HepG2 (cell line): Measurements from ENCODE around the gene GSTK1. TPM values are rescaled to one million over a fixed set of nuclear protein-coding genes. Genes with fewer than 3 reads are reported as not detected.
A peak's percentile ranks its signal among the peaks of the same experiment; 100 is the strongest.

ENCODE experiments used
- CC2D1A ChIP-seq: sonication (generic); formaldehyde crosslinking; IDR thresholded peaks from 2 replicates; pipeline ENCODE4 v1.8.1; 2023; ENCODE audit warnings: mild to moderate bottlenecking, missing genetic modification reagents
- MEF2D ChIP-seq: sonication (generic); formaldehyde crosslinking; IDR thresholded peaks from 2 replicates; pipeline ENCODE4 v1.5.1; 2020; ENCODE audit warnings: mild to moderate bottlenecking, missing genetic modification reagents
- RARA ChIP-seq: IDR thresholded peaks from 2 replicates; pipeline ENCODE4 v1.6.1; 2016; ENCODE audit warnings: missing genetic modification reagents, missing compliant biosample characterization
- RBM39 ChIP-seq: fragments of 200-400 bp; formaldehyde crosslinking; IDR thresholded peaks from one replicate; pipeline ENCODE4 v1.6.1; 2018; ENCODE audit warnings: antibody characterized with exemption, mild to moderate bottlenecking, low read depth, low read length; ENCODE audit not compliant: poor library complexity, severe bottlenecking
- SOX6 ChIP-seq, 2 experiments: fragments of 450-650 bp in 1 of 2; sonication (generic) in 1 of 2; formaldehyde crosslinking in 1 of 2; IDR thresholded peaks; 2 replicates each; pipeline versions ENCODE4 v1.4.0 to v1.6.1; 2017 to 2020; ENCODE audit warnings: antibody characterized with exemption in 1 of 2, mild to moderate bottlenecking in 1 of 2, missing genetic modification reagents in 1 of 2
- SP4 ChIP-seq: sonication (generic); formaldehyde crosslinking; IDR thresholded peaks from 2 replicates; pipeline ENCODE4 v1.8.1; 2023; ENCODE audit warnings: mild to moderate bottlenecking, missing genetic modification reagents
- ZFY ChIP-seq: sonication (generic); formaldehyde crosslinking; IDR thresholded peaks from 2 replicates; pipeline ENCODE4 v1.4.0; 2020; ENCODE audit warnings: missing genetic modification reagents
- ZKSCAN8 ChIP-seq: IDR thresholded peaks from 2 replicates; pipeline ENCODE4 v1.6.1; 2016; ENCODE audit warnings: borderline replicate concordance, missing genetic modification reagents, missing compliant biosample characterization
- ZNF232 ChIP-seq: sonication (generic); formaldehyde crosslinking; IDR thresholded peaks from 2 replicates; pipeline ENCODE4 v1.4.0; 2020; ENCODE audit warnings: missing genetic modification reagents, borderline replicate concordance
- ZNF543 ChIP-seq: sonication (generic); formaldehyde crosslinking; IDR thresholded peaks from 2 replicates; pipeline ENCODE4 v1.4.0; 2020; ENCODE audit warnings: mild to moderate bottlenecking, missing genetic modification reagents
- ZNF629 ChIP-seq: sonication (generic); formaldehyde crosslinking; conservative IDR thresholded peaks from 2 replicates; pipeline ENCODE4 v1.5.0; 2020; ENCODE audit warnings: missing genetic modification reagents
- polyA plus RNA-seq, 8 experiments: library from polyadenylated mRNA; depleted of rRNA in 3 of 8; stranded (reverse) in 7 of 8; unstranded in 1 of 8; fragments of >200 nt; fragmentation: Illumina TruSeq in 4 of 8; extraction: Trizol in 4 of 8; gene quantifications; 2 replicates each; pipeline versions ENCODE4 v1.2.1 to v1.2.3, GENCODE V29; 2011 to 2016; ENCODE audit warnings: low read depth in 4 of 8, missing spikeins in 1 of 8, mixed read lengths in 1 of 8; ENCODE audit not compliant: insufficient read depth in 1 of 8
- total RNA-seq, 5 experiments: library from RNA; depleted of rRNA; stranded (reverse); fragments of >200 nt; fragmentation: Illumina TruSeq; extraction: Trizol; gene quantifications; 2 replicates each; pipeline ENCODE4 v1.2.3, GENCODE V29; 2016; ENCODE audit warnings: low read depth in 1 of 5
- TF ChIP-seq, protein P1 (sequence below): sonication (generic); formaldehyde crosslinking; IDR thresholded peaks from 2 replicates; pipeline ENCODE4 v1.9.0; 2022; ENCODE audit warnings: low read depth, missing genetic modification reagents
- TF ChIP-seq, protein P2 (sequence below): sonication (generic); formaldehyde crosslinking; IDR thresholded peaks from 2 replicates; pipeline ENCODE4 v1.8.1; 2023; ENCODE audit warnings: missing genetic modification reagents, mild to moderate bottlenecking, borderline replicate concordance
- TF ChIP-seq, protein P3 (sequence below): sonication (generic); formaldehyde crosslinking; IDR thresholded peaks from 2 replicates; pipeline ENCODE4 v1.4.0; 2020; ENCODE audit warnings: missing genetic modification reagents, borderline replicate concordance
- TF ChIP-seq, protein P4 (sequence below): IDR thresholded peaks from 2 replicates; pipeline ENCODE4 v1.4.0; 2020; ENCODE audit warnings: mild to moderate bottlenecking, missing genetic modification reagents
- TF ChIP-seq, protein P5 (sequence below): IDR thresholded peaks from 2 replicates; pipeline ENCODE4 v1.6.1; 2012; ENCODE audit warnings: low read length, improper control_type of control experiment

Gene GSTK1
- total and polyA plus RNA-seq, 2 of the 13 experiments (the other 11 are each of a cell fraction or from before 2014, with no cell fraction given): 64.6 to 92.1 TPM

DNA sequence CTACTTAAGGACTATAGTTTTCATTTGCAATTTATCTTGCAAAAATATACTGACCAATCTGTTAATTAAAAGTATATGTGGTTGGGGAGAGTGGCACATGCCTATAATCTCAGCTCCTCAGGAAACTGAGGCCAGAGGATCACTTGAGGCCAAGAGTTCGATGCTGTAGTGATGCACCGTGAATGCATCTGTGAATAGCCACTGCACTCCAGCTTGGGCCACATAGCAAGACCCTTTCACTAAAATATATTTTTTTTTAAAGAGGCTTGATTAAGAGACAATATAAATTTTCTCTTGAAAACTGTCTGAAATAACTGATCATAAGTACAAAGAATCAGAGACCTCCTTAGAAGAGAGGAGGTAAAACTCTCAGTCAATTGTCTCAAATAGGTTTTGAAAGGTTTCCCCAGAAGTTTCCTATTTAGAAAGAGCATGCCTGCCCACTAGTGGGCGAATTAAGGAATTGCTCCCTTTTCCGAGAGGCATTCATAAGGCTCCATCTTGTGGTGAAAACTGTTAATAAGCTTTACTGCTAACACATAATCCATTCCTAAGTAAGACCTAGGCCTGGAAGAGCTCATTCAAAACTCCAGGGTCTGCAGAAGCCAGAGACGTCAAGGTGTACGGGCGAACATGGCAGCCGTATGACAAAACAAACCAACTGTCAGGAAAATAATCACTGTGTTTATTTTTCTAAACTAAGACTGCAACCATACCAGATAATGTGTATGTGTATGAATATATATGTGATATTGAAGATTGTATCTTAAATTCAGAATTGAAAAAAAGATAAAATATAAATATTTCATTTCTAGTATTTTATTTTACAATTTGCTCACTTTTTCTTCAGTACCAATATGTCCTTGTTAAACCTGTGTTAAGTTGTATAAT, 48.2 kb upstream of the GSTK1 start (continued):
- TF ChIP-seq ZNF543 (no peak), RARA (CRISPR knock-in tag) (no peak), MEF2D (CRISPR knock-in tag) (no peak), SP4 (CRISPR knock-in tag) (no peak), CC2D1A (CRISPR knock-in tag) (no peak), ZNF232 (CRISPR knock-in tag) (no peak), ZKSCAN8 (CRISPR knock-in tag) (no peak), ZFY (CRISPR knock-in tag) (no peak), RBM39 (no peak), ZNF629 (no peak), SOX6 (IDR thresholded peaks at IDR 0.05) (no peak), SOX6 (CRISPR knock-in tag; IDR thresholded peaks at IDR 0.05) (no peak)
- TF ChIP-seq, protein P1, sequence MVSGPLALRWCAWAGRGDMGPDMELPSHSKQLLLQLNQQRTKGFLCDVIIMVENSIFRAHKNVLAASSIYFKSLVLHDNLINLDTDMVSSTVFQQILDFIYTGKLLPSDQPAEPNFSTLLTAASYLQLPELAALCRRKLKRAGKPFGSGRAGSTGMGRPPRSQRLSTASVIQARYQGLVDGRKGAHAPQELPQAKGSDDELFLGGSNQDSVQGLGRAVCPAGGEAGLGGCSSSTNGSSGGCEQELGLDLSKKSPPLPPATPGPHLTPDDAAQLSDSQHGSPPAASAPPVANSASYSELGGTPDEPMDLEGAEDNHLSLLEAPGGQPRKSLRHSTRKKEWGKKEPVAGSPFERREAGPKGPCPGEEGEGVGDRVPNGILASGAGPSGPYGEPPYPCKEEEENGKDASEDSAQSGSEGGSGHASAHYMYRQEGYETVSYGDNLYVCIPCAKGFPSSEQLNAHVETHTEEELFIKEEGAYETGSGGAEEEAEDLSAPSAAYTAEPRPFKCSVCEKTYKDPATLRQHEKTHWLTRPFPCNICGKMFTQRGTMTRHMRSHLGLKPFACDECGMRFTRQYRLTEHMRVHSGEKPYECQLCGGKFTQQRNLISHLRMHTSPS (CRISPR knock-in tag): no peak
- TF ChIP-seq, protein P2, sequence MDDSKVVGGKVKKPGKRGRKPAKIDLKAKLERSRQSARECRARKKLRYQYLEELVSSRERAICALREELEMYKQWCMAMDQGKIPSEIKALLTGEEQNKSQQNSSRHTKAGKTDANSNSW: no peak
- TF ChIP-seq, protein P3, sequence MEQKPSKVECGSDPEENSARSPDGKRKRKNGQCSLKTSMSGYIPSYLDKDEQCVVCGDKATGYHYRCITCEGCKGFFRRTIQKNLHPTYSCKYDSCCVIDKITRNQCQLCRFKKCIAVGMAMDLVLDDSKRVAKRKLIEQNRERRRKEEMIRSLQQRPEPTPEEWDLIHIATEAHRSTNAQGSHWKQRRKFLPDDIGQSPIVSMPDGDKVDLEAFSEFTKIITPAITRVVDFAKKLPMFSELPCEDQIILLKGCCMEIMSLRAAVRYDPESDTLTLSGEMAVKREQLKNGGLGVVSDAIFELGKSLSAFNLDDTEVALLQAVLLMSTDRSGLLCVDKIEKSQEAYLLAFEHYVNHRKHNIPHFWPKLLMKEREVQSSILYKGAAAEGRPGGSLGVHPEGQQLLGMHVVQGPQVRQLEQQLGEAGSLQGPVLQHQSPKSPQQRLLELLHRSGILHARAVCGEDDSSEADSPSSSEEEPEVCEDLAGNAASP: no peak
- TF ChIP-seq, protein P4, sequence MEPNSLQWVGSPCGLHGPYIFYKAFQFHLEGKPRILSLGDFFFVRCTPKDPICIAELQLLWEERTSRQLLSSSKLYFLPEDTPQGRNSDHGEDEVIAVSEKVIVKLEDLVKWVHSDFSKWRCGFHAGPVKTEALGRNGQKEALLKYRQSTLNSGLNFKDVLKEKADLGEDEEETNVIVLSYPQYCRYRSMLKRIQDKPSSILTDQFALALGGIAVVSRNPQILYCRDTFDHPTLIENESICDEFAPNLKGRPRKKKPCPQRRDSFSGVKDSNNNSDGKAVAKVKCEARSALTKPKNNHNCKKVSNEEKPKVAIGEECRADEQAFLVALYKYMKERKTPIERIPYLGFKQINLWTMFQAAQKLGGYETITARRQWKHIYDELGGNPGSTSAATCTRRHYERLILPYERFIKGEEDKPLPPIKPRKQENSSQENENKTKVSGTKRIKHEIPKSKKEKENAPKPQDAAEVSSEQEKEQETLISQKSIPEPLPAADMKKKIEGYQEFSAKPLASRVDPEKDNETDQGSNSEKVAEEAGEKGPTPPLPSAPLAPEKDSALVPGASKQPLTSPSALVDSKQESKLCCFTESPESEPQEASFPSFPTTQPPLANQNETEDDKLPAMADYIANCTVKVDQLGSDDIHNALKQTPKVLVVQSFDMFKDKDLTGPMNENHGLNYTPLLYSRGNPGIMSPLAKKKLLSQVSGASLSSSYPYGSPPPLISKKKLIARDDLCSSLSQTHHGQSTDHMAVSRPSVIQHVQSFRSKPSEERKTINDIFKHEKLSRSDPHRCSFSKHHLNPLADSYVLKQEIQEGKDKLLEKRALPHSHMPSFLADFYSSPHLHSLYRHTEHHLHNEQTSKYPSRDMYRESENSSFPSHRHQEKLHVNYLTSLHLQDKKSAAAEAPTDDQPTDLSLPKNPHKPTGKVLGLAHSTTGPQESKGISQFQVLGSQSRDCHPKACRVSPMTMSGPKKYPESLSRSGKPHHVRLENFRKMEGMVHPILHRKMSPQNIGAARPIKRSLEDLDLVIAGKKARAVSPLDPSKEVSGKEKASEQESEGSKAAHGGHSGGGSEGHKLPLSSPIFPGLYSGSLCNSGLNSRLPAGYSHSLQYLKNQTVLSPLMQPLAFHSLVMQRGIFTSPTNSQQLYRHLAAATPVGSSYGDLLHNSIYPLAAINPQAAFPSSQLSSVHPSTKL (CRISPR knock-in tag): peak; percentile 15; the same call in 1 of the 2 replicates
- TF ChIP-seq, protein P5, sequence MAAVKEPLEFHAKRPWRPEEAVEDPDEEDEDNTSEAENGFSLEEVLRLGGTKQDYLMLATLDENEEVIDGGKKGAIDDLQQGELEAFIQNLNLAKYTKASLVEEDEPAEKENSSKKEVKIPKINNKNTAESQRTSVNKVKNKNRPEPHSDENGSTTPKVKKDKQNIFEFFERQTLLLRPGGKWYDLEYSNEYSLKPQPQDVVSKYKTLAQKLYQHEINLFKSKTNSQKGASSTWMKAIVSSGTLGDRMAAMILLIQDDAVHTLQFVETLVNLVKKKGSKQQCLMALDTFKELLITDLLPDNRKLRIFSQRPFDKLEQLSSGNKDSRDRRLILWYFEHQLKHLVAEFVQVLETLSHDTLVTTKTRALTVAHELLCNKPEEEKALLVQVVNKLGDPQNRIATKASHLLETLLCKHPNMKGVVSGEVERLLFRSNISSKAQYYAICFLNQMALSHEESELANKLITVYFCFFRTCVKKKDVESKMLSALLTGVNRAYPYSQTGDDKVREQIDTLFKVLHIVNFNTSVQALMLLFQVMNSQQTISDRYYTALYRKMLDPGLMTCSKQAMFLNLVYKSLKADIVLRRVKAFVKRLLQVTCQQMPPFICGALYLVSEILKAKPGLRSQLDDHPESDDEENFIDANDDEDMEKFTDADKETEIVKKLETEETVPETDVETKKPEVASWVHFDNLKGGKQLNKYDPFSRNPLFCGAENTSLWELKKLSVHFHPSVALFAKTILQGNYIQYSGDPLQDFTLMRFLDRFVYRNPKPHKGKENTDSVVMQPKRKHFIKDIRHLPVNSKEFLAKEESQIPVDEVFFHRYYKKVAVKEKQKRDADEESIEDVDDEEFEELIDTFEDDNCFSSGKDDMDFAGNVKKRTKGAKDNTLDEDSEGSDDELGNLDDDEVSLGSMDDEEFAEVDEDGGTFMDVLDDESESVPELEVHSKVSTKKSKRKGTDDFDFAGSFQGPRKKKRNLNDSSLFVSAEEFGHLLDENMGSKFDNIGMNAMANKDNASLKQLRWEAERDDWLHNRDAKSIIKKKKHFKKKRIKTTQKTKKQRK: no peak
